H1 (cell line): ENCODE measurements around the gene S1PR1. TPM values are rescaled to one million over a fixed set of nuclear protein-coding genes. Genes with fewer than 3 reads are reported as not detected.
"Not testable (repeated sequence)": the region's sequence is repeated elsewhere in the genome, so short reads cannot be mapped to it uniquely, and the experiment has no call there.

Experiments used
- CTCF ChIA-PET: fragments of 300-600 bp; sonication (Branson Sonifier 250); formaldehyde crosslinking; loops from one replicate; lab custom pipeline; 2021; ENCODE audit not compliant: partially characterized antibody; lab: Charles Lee
- POLR2A ChIA-PET: fragments of 300-600 bp; sonication (Branson Sonifier 250); formaldehyde crosslinking; loops from one replicate; lab custom pipeline; 2021; ENCODE audit warnings: inconsistent platforms; ENCODE audit not compliant: partially characterized antibody; lab: Charles Lee
- DNase-seq, 2 experiments: peaks; one replicate each; pipeline versions ENCODE4 v3.0.0 to v3.0.0-alpha.2; 2010 to 2022; ENCODE audit warnings: low spot score in 2 of 2, low read depth in 1 of 2, mixed read lengths in 1 of 2
- FAIRE-seq: peaks from 2 replicates; lab custom pipeline; 2011; peaks lifted over from hg19 to GRCh38; lab: Jason Lieb, UNC
- H2AFZ ChIP-seq: 2 replicates; pipeline ENCODE4 v1.8.1; 2012; ENCODE audit warnings: low read length, inconsistent platforms
- H2AK5ac ChIP-seq: 2 replicates; pipeline ENCODE4 v1.6.1; 2013; ENCODE audit warnings: low read depth, low read length
- H2BK120ac ChIP-seq: replicated peaks from 2 replicates; pipeline ENCODE3; 2013; ENCODE audit warnings: low read depth, low read length, inconsistent platforms
- H2BK12ac ChIP-seq: 2 replicates; pipeline ENCODE4 v1.6.1; 2013; ENCODE audit warnings: low read depth, low read length
- H2BK15ac ChIP-seq: 2 replicates; pipeline ENCODE4 v1.6.1; 2013; ENCODE audit warnings: low read length
- H2BK20ac ChIP-seq: 2 replicates; pipeline ENCODE4 v1.6.1; 2013; ENCODE audit warnings: low read length
- H2BK5ac ChIP-seq: 2 replicates; pipeline ENCODE4 v1.6.1; 2013; ENCODE audit warnings: low read depth, low read length
- H3K14ac ChIP-seq: 2 replicates; pipeline ENCODE4 v1.6.1; 2013; ENCODE audit warnings: inconsistent platforms; ENCODE audit not compliant: insufficient read length
- H3K18ac ChIP-seq: 2 replicates; pipeline ENCODE4 v1.6.1; 2013; ENCODE audit warnings: low read length; ENCODE audit errors: extremely low read depth
- H3K23ac ChIP-seq: 2 replicates; pipeline ENCODE4 v1.6.1; 2013; ENCODE audit warnings: inconsistent platforms; ENCODE audit not compliant: insufficient read length
- H3K23me2 ChIP-seq: 2 replicates; pipeline ENCODE4 v1.6.1; 2013; ENCODE audit warnings: low read depth, low read length
- H3K27ac ChIP-seq: 2 replicates; pipeline ENCODE4 v1.6.1; 2011; ENCODE audit warnings: low read depth, low read length, inconsistent platforms
- H3K27me3 ChIP-seq, 4 experiments: replicated peaks in 1 of 4; 1 replicate in 1 of 4; 2 replicates in 3 of 4; pipeline versions ENCODE4 v1.6.1 to v1.8.1; 2011 to 2013; ENCODE audit warnings: low read length in 3 of 4, mild to moderate bottlenecking in 3 of 4, inconsistent platforms in 2 of 4, mixed read lengths in 2 of 4, moderate library complexity in 1 of 4; ENCODE audit not compliant: control insufficient read depth in 3 of 4, insufficient read depth in 3 of 4; ENCODE audit errors: extremely low read depth in 1 of 4
- H3K36me3 ChIP-seq, 4 experiments: 2 replicates each; pipeline versions ENCODE4 v1.6.1 to v1.8.1; 2011 to 2013; ENCODE audit warnings: mild to moderate bottlenecking in 4 of 4, low read length in 3 of 4, moderate library complexity in 2 of 4, control low read depth in 1 of 4, inconsistent platforms in 1 of 4; ENCODE audit not compliant: insufficient read depth in 4 of 4, control insufficient read depth in 2 of 4
- H3K4ac ChIP-seq: replicated peaks from 2 replicates; pipeline ENCODE3; 2013; ENCODE audit warnings: low read length, low read depth, mixed read lengths, inconsistent platforms; ENCODE audit not compliant: insufficient read length
- H3K4me1 ChIP-seq, 4 experiments: replicated peaks in 1 of 4; 1 replicate in 1 of 4; 2 replicates in 3 of 4; pipeline versions ENCODE4 v1.6.1 to v1.8.1; 2011 to 2013; ENCODE audit warnings: low read length in 3 of 4, inconsistent platforms in 2 of 4, mixed read lengths in 1 of 4; ENCODE audit not compliant: insufficient read depth in 4 of 4, control insufficient read depth in 3 of 4
- H3K4me2 ChIP-seq, 2 experiments: 2 replicates each; pipeline versions ENCODE4 v1.6.1 to v1.8.1; 2011 to 2013; ENCODE audit warnings: low read depth in 2 of 2, low read length in 2 of 2, control low read depth in 1 of 2, inconsistent platforms in 1 of 2, mild to moderate bottlenecking in 1 of 2; ENCODE audit not compliant: insufficient read depth in 1 of 2
- H3K4me3 ChIP-seq, 4 experiments: fragments of 200-600, 300-600 bp in 1 of 4; sonication (generic), shearing (Covaris generic), sonication (Bioruptor Twin) in 1 of 4; 2 replicates each; pipeline versions ENCODE4 v1.5.1 to v1.8.1; 2011 to 2016; ENCODE audit warnings: low read length in 4 of 4, low read depth in 3 of 4, control low read depth in 2 of 4, inconsistent platforms in 2 of 4, mild to moderate bottlenecking in 2 of 4, mixed read lengths in 1 of 4, moderate library complexity in 1 of 4; ENCODE audit not compliant: insufficient read depth in 2 of 4; ENCODE audit errors: extremely low read depth in 1 of 4
- H3K56ac ChIP-seq: replicated peaks from 2 replicates; pipeline ENCODE3; 2013; ENCODE audit warnings: low read depth, mild to moderate bottlenecking, mixed read lengths, low read length, inconsistent platforms; ENCODE audit not compliant: insufficient read length
- H3K79me1 ChIP-seq: 2 replicates; pipeline ENCODE4 v1.6.1; 2013; ENCODE audit warnings: low read depth, low read length, control low read depth
- H3K79me2 ChIP-seq, 2 experiments: 2 replicates each; pipeline versions ENCODE4 v1.6.1 to v1.8.1; 2012 to 2013; ENCODE audit warnings: low read length in 2 of 2, mild to moderate bottlenecking in 2 of 2, inconsistent platforms in 1 of 2; ENCODE audit not compliant: insufficient read depth in 2 of 2, control insufficient read depth in 1 of 2
- H3K9ac ChIP-seq, 4 experiments: replicated peaks in 1 of 4; 1 replicate in 1 of 4; 2 replicates in 3 of 4; pipeline versions ENCODE4 v1.6.1 to v1.8.1; 2011 to 2013; ENCODE audit warnings: low read depth in 3 of 4, low read length in 3 of 4, control low read depth in 2 of 4, mild to moderate bottlenecking in 2 of 4, moderate library complexity in 2 of 4, inconsistent platforms in 1 of 4; ENCODE audit errors: extremely low read depth in 1 of 4
- H3K9me3 ChIP-seq, 2 experiments: 2 replicates each; pipeline versions ENCODE4 v1.6.1 to v1.8.1; 2012 to 2013; ENCODE audit warnings: mild to moderate bottlenecking in 2 of 2, moderate library complexity in 2 of 2, control low read depth in 1 of 2, inconsistent platforms in 1 of 2, low read depth in 1 of 2, low read length in 1 of 2, mixed read lengths in 1 of 2; ENCODE audit not compliant: insufficient read depth in 2 of 2
- H4K20me1 ChIP-seq, 2 experiments: replicated peaks in 1 of 2; 2 replicates each; pipeline versions ENCODE3 to v1.8.1; 2011 to 2013; ENCODE audit warnings: inconsistent platforms in 2 of 2, low read length in 2 of 2, mild to moderate bottlenecking in 1 of 2; ENCODE audit not compliant: insufficient read depth in 2 of 2, control insufficient read depth in 1 of 2
- H4K5ac ChIP-seq: 2 replicates; pipeline ENCODE4 v1.6.1; 2013; ENCODE audit warnings: low read length, low read depth, mixed read lengths, inconsistent platforms; ENCODE audit not compliant: insufficient read length
- H4K8ac ChIP-seq: 2 replicates; pipeline ENCODE4 v1.8.0; 2013; ENCODE audit warnings: mild to moderate bottlenecking, moderate library complexity, low read length, inconsistent platforms; ENCODE audit not compliant: insufficient read depth; ENCODE audit errors: extremely low read depth
- H4K91ac ChIP-seq: replicated peaks from 2 replicates; pipeline ENCODE3; 2013; ENCODE audit warnings: low read length, mixed read lengths, inconsistent platforms; ENCODE audit not compliant: insufficient read length
- GTF2F1 ChIP-seq: IDR thresholded peaks from 2 replicates; pipeline ENCODE4 v1.6.1; 2012; ENCODE audit warnings: low read depth, low read length, improper control_type of control experiment, borderline replicate concordance
- RAD21 ChIP-seq, 2 experiments: IDR thresholded peaks in 1 of 2; conservative IDR thresholded peaks in 1 of 2; 2 replicates each; pipeline ENCODE4 v1.6.1; 2011; ENCODE audit warnings: low read depth in 2 of 2, low read length in 2 of 2, improper control_type of control experiment in 1 of 2, inconsistent platforms in 1 of 2, mild to moderate bottlenecking in 1 of 2, moderate library complexity in 1 of 2
- SRF ChIP-seq: IDR thresholded peaks from 2 replicates; pipeline ENCODE4 v1.6.1; 2011; ENCODE audit warnings: mild to moderate bottlenecking, low read depth, low read length, moderate library complexity
- WGBS, 2 experiments: shearing (Covaris generic) in 1 of 2; methylation state at CpG; one replicate each; pipeline versions ENCODE4 v1.1.6 to v1.1.7; 2013 to 2015; ENCODE audit warnings: low lambda C conversion rate in 2 of 2, mixed read lengths in 2 of 2, inconsistent platforms in 1 of 2, low coverage in 1 of 2, missing lambda C conversion rate in 1 of 2; ENCODE audit not compliant: insufficient replicate concordance in 2 of 2, insufficient coverage in 1 of 2, insufficient read length in 1 of 2; ENCODE audit errors: extremely low coverage in 1 of 2, missing lambda C conversion rate in 1 of 2; 5-methylcytosine and 5-hydroxymethylcytosine counted together
- polyA plus RNA-seq, 7 experiments: library from polyadenylated mRNA; depleted of rRNA in 3 of 7; stranded (reverse) in 5 of 7; unstranded in 2 of 7; fragments of >200 nt in 5 of 7; fragments of 200-250 nt in 2 of 7; gene quantifications; 1 replicate in 5 of 7; 2 replicates in 1 of 7; 4 replicates in 1 of 7; pipeline versions ENCODE4 v1.2.1 to v1.2.3, GENCODE V29; 2011 to 2013; ENCODE audit warnings: missing spikeins in 2 of 7, mixed read lengths in 2 of 7
- total RNA-seq: library from RNA; stranded (reverse); fragmentation: NEBNext Ultra II Directional; extraction: Animal tissue kit (Norgen Biotek cat#: 25700); gene quantifications from 2 replicates; pipeline ENCODE4 v1.2.1, GENCODE V29; 2021

S1PR1 gene
- total and polyA plus RNA-seq, 2 of the 8 experiments (the other 6 are each of a cell fraction or from before 2014, with no cell fraction given) = 3.5 to 5.5 TPM

DNA sequence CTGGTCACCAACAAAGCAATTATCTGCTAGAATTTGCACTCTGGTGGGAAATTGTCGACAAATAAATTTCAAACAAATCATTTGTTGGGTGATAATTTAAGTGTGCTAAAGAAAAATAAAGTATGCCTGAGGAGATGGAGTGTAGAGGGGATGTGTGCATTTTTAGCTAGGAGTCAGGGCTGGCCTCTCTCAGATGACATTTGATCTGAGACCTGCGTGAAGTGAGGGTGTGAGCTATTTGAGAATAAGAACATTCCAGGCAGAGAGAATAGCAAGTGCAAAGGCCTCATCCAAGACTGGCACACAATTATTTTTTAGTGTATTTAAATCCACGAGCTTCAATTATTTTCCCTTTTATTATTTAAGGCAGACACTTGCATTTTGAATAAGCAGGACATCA is 19.7 kb upstream of the S1PR1 start (continued):
- TF ChIP-seq RAD21 (IDR thresholded peaks at IDR 0.05 in 1 of 2, conservative IDR thresholded peaks at IDR 0.05 in 1 of 2; ENCODE audit: low read depth in 2 of 2, low read length in 2 of 2) (no peak), GTF2F1 (no peak), SRF (no peak)

DNA sequence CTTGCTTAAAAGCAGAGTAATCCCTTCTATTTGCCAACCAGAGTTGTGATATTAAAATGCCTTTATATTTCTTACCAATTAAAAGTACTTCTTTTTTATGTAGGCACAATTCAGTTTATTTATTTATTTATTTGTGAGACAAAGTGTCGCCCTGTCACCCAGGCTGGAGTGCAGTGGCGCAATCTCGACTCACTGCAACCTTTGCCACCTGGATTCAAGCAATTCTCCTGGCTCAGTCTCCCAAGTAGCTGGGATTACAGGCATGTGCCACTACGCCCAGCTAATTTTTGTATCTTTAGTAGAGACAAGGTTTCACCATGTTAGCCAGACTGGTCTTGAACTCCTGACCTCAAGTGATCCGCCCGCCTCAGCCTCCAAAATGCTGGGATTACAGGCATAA is 17.9 kb upstream of the S1PR1 start:
- H2BK12ac ChIP-seq, H4K20me1 ChIP-seq, H3K14ac ChIP-seq, H2BK15ac ChIP-seq, H3K79me2 ChIP-seq, H4K5ac ChIP-seq, H3K56ac ChIP-seq, H2BK5ac ChIP-seq, H3K9ac ChIP-seq, H3K23ac ChIP-seq, H4K8ac ChIP-seq, DNase-seq, H2BK120ac ChIP-seq, H3K79me1 ChIP-seq, H3K23me2 ChIP-seq, H3K18ac ChIP-seq, H3K4me2 ChIP-seq, H3K4me1 ChIP-seq, H2AFZ ChIP-seq, H3K27ac ChIP-seq, H3K9me3 ChIP-seq, FAIRE-seq, H3K4me3 ChIP-seq, H3K27me3 ChIP-seq, H3K4ac ChIP-seq, H3K36me3 ChIP-seq, H2AK5ac ChIP-seq, H2BK20ac ChIP-seq, H4K91ac ChIP-seq: not testable (repeated sequence)
- POLR2A ChIA-PET = interaction anchor here (0.6 kb wide), 1 partner anchor 30 kb away, joined by 3 read pairs; no protein-coding TSS in a partner anchor
- 97% methylated on average over 6 of the region's 6 CpGs; no CpG with 5 or more reads in 1 of the 2 experiments for WGBS, 2 experiments
- CTCF ChIA-PET = interaction anchor here (0.6 to 1.9 kb wide), 2 partner anchors 67 to 626 kb away, joined by 3 to 4 read pairs; no protein-coding TSS in a partner anchor
